ENCODE data around the gene GPD1L.
A peak's percentile ranks its signal among the peaks of the same experiment; 100 is the strongest.
"Not testable (repeated sequence)": the region's sequence is repeated elsewhere in the genome, so short reads cannot be mapped to it uniquely, and the experiment has no call there.

GPD1L gene

DNA sequence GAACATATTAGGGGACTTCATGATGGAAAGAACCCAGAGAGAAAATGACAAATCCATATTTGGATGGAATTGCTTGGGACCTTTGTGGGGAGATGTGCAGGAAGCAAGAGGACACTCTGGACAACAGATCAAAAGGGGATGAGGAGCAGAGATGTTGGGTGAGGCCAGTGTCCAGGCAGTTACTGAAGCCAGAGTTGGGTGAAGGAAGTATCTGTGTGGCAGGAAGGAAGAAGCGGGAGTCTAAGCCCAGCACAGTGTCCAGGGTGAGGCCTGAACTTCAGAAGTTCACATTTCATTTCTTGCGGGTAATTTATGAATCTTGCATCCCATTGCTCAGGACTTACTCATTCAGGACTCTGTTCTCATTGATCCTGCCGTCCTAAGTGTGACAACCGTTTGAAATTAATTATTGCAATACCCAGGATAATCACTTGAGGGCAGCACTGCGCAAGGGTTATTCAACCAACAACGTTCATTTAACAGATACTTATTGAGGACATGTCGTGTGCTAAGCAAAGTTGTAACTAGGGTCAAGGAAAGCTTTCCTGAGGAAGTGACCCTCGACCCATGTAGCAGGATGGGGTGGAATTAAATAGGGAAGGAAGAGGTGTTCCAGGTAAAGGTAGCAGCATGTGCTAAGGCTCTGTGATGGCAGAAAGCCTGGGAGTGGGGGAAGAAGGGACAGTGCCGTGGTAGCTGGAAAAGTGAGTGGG is 70.7 kb downstream of the GPD1L start:
- no peak overlapping the region for H3K27ac Mint-ChIP-seq
- ATAC-seq, result peak; percentile 58
- H3K27me3 Mint-ChIP-seq, result no peaks in the 10 kb centered on the region
- H3K9me3 Mint-ChIP-seq, result no peaks in the 10 kb centered on the region
- peaks cover 11% of the 10 kb centered on the region for H3K4me1 Mint-ChIP-seq
- peak overlapping the region; percentile 37 for H3K4me3 Mint-ChIP-seq
- H3K36me3 Mint-ChIP-seq, result peaks cover 3% of the 10 kb centered on the region

DNA sequence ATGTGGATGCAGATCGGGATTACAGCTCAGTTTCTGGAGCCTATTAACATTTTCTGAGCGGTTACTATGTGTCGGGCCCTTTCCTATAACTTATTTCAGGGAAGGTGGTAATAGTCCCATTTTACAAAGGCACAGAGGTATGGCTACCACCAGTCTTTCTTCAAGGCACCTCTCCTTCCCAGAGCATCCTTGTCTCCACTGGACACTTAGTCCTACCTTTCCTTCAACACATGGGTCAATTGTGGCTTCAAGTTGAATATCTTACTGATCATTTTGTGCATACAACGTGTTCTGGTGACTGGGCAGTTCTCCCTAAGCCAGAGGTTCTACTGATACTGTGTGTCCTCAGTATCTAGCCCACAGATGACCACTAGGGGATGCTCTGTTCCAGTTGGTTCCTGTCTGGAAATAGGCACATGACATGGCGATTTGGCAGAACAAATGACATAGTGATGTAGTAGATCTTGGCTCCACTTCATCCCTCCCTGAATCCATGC is 71.3 kb downstream of the GPD1L start:
- peaks cover 11% of the 10 kb centered on the region for H3K4me1 Mint-ChIP-seq
- ATAC-seq, result peak; percentile 67
- no peaks in the 10 kb centered on the region for H3K36me3 Mint-ChIP-seq
- H3K4me3 Mint-ChIP-seq, result no peak overlapping the region
- no peaks in the 10 kb centered on the region for H3K27me3 Mint-ChIP-seq
- H3K9me3 Mint-ChIP-seq, result no peaks in the 10 kb centered on the region
- no peak overlapping the region for H3K27ac Mint-ChIP-seq

DNA sequence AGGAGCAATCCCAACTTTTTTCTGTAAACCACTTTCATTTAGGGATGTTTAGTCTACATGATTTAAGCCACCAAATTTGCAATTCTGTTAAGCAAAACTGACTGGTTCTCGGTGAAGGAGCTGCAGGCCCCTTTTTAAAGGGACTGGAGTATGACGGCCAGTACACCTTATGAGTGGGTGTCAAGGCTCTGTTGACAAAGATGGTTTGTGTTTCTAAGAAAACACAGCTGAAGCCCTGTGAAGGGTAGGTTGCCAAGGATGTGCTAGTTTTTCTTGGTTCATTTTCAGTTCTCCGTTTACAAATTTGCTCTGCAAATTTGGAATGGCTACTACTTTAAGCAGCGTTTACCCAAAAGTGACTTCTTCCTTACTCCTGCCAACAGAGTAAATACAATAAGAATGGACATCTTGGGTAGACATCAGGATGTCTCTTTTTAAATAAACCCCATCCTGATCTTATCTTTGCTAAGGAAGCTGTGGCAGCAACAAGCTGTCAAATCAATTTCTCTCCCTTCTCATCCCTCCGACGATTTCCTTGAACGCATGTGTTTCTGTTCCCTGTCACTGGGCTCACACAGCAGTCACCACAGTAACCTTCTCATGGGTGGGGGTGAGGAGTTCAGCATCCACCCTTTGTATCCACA is 73.8 kb downstream of the GPD1L start:
- Mint-ChIP-seq H3K4me1 (peaks cover 11% of the 10 kb centered on the region), H3K27ac (no peak overlapping the region), H3K9me3 (no peaks in the 10 kb centered on the region), H3K27me3 (no peaks in the 10 kb centered on the region), H3K4me3 (no peak overlapping the region), H3K36me3 (no peaks in the 10 kb centered on the region)
- no peak for ATAC-seq

DNA sequence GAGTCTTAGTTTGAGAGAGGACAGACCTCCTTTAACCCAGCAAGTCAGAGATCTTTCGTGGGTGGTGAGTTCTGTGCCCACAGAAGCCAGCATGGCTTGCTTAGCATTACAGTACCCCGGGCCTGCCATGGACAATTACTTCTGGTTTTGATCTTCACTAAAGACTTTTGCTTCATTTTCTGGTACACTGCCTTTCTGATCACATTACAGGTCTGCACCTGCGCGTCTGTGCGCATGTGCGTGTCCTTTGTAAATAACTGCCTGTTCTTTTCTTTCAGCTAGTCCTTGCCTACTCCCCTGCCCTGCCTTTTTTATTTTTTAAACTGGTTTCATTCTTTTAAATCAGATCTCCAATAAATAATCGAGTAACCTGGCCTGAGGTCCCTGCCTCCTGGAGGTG is 74.9 kb downstream of the GPD1L start:
- no peak for ATAC-seq
- no peaks in the 10 kb centered on the region for H3K9me3 Mint-ChIP-seq
- peaks cover 11% of the 10 kb centered on the region for H3K4me1 Mint-ChIP-seq
- H3K36me3 Mint-ChIP-seq, result no peaks in the 10 kb centered on the region
- no peak overlapping the region for H3K4me3 Mint-ChIP-seq
- H3K27ac Mint-ChIP-seq, result no peak overlapping the region
- H3K27me3 Mint-ChIP-seq, result no peaks in the 10 kb centered on the region

DNA sequence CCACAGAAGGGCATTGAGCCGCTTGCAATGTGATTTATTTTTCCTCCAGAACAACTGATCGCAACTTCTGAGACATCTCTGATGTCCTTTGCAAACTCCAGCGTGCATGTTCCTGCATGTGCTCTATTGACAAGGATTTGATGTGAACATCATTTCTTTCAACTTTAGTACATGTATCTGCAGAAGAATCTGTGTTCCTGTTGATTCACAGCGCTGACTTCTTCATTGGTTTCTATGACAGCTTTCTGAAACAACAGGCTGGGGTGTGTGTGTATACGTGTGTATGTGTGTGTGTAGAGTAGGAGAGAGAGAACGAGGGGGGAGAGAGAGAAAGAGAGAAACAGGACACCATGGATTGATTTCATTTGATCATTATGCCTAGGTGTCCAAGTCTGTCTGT is 75.4 kb downstream of the GPD1L start:
- ATAC-seq, result no peak
- Mint-ChIP-seq H3K9me3 (no peaks in the 10 kb centered on the region), H3K27me3 (no peaks in the 10 kb centered on the region), H3K27ac (no peak overlapping the region), H3K36me3 (no peaks in the 10 kb centered on the region), H3K4me3 (no peak overlapping the region), H3K4me1 (peaks cover 9% of the 10 kb centered on the region)

DNA sequence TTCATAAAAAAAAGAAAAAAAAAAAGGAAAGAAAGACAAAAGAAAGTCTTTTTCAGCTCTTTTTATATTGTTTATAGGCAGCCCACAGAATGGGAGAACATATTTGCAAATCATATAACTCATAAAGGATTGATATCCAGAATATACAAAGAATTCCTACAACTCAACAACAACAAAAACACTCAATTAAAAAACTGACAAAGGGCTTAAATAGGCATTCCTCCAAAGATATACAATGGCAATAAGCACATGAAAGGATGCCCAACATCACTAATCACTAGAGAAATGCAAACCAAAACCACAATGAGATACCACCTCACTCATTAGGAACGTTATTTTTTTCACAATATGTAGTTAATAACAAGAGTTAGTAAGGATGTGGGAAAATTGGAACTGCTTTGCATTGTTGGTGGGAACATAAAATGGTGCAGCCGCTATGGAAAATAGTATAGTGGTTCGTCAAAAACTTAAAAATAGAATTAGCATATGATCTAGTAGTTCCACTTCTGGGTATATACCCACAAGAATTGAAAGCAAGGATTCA is 77.8 kb downstream of the GPD1L start:
- no peak overlapping the region for H3K27ac Mint-ChIP-seq
- no peak for ATAC-seq
- no peaks in the 10 kb centered on the region for H3K4me1 Mint-ChIP-seq
- no peaks in the 10 kb centered on the region for H3K9me3 Mint-ChIP-seq
- H3K27me3 Mint-ChIP-seq, result no peaks in the 10 kb centered on the region
- H3K4me3 Mint-ChIP-seq, result no peak overlapping the region
- H3K36me3 Mint-ChIP-seq, result no peaks in the 10 kb centered on the region

DNA sequence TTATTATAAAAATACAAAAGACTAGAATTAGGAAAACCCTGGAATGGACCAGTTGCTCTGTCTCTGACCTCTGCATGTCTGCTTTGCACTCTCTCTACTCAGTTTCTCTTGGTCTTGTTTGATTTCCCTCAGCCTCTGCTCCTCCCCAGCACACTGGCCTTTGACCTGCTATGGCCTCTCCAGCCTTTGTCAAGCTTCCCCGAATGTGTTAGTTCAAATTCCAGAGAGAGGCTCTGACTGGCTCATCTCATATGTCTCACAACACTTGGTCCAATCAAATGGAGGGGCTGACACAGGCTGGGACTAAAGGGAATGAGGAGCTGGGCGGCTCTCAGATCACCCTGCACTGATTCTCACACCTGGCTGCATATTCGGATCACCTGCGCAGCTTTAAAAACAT is 79.7 kb downstream of the GPD1L start:
- Mint-ChIP-seq H3K27me3 (peaks cover 6% of the 10 kb centered on the region), H3K9me3 (no peaks in the 10 kb centered on the region), H3K4me3 (no peak overlapping the region), H3K36me3 (no peaks in the 10 kb centered on the region), H3K27ac (no peak overlapping the region), H3K4me1 (no peaks in the 10 kb centered on the region)
- ATAC-seq, result no peak

DNA sequence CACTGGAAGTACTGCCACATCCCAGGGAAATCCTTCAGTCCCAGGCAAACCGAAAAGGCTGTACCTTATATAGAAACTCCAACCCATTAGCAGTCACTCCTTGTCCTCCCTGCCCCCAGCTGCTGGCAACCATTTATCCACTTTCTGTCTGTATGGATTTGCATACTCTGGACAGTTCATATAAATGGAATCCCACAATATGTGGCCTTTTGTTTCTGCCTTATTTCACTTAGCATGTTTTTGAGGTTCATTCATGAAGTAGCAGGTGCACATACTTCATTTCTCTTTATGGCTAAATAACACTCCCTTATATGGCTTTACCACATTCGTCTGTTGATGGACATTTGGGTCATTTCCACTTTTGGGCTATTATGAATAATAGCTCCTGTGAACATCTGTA is 80.5 kb downstream of the GPD1L start:
- H3K27me3 Mint-ChIP-seq, result peaks cover 13% of the 10 kb centered on the region
- no peak overlapping the region for H3K27ac Mint-ChIP-seq
- H3K9me3 Mint-ChIP-seq, result no peaks in the 10 kb centered on the region
- H3K36me3 Mint-ChIP-seq, result no peaks in the 10 kb centered on the region
- ATAC-seq, result no peak
- H3K4me1 Mint-ChIP-seq, result no peaks in the 10 kb centered on the region
- no peak overlapping the region for H3K4me3 Mint-ChIP-seq

DNA sequence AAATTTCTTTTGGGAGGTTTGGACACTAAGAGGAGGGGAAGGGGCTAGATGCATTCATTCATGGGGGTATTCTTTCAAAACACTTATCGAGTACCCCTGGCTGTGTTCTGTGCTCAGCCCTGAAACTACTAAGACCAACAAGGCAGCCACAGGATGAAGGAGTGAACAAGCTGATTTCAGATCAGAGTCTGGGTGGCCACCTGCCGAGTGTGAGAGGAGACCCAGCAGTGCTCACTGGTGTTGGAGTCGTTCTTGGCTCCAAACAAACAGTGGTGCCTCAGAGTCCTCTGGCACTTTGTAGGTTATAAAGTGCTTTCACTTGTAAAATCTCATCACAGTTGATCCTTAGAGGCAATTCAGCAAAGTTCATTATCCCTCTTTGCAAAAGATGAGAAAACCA is 83.3 kb downstream of the GPD1L start:
- ATAC-seq, result no peak
- Mint-ChIP-seq H3K36me3 (no peaks in the 10 kb centered on the region), H3K4me3 (no peak overlapping the region), H3K27me3 (peaks cover 39% of the 10 kb centered on the region), H3K4me1 (no peaks in the 10 kb centered on the region), H3K9me3 (no peaks in the 10 kb centered on the region), H3K27ac (no peak overlapping the region)

DNA sequence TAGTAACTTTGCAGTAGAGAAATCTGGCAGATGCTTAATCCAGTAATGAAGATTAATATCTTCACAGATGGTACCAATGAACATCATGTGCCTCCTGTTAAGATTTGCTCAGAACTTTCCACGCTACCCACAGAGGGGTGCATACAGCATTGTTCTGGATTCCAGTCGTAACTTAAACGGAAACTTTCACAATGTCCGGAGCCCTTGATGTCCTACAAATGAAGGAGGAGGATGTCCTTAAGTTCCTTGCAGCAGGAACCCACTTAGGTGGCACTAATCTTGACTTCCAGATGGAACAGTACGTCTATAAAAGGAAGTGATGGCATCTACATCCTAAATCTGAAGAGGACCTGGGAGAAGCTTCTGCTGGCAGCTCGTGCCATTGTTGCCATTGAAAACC is 84.1 kb downstream of the GPD1L start:
- peaks cover 43% of the 10 kb centered on the region for H3K27me3 Mint-ChIP-seq
- not testable (repeated sequence) for H3K36me3 Mint-ChIP-seq, H3K4me1 Mint-ChIP-seq, H3K4me3 Mint-ChIP-seq, ATAC-seq, H3K27ac Mint-ChIP-seq, H3K9me3 Mint-ChIP-seq

DNA sequence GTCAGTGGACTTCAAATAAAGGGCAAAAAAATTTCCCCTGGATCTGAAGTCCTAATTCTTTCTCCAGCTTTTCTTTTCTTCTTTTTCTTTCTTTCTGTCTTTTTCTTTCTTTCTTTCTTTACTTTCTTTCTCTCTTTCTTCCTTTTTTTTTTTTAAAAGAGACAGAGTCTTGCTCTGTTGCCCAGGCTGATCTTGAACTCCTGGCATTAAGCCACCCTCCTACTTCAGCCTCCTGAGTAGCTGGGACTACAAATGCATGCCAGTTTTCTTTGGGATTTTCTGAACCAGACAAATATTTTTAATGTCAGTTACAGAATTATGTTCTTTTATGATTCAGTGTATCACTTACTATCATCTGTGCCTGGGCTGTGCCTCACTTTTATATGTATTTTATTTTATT is 86.7 kb downstream of the GPD1L start:
- Mint-ChIP-seq H3K27ac (no peak overlapping the region), H3K4me3 (no peak overlapping the region), H3K4me1 (no peaks in the 10 kb centered on the region), H3K36me3 (no peaks in the 10 kb centered on the region), H3K9me3 (no peaks in the 10 kb centered on the region), H3K27me3 (peaks cover 54% of the 10 kb centered on the region)
- ATAC-seq, result no peak

DNA sequence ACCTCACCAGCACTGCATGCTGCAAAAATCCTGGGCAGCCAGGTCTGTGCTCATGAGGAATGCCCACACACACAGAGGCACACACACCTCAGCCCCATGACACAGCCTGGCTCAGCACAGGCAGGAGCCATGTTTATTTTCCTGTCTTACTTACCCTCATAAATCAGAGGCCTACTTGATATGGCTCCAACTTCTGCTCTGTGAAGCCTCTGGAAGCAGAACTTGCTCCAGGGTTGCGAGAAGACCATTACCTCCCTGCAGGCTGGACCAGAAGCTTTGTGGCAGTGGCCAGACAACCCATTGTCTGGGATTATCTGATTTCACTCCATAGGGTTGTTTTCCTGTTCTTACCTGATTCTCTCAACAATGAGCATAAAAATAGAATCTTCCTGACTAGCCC is 88.2 kb downstream of the GPD1L start:
- H3K4me3 Mint-ChIP-seq, result no peak overlapping the region
- H3K4me1 Mint-ChIP-seq, result peaks cover 8% of the 10 kb centered on the region
- no peaks in the 10 kb centered on the region for H3K9me3 Mint-ChIP-seq
- H3K27ac Mint-ChIP-seq, result no peak overlapping the region
- H3K27me3 Mint-ChIP-seq, result peaks cover 69% of the 10 kb centered on the region
- H3K36me3 Mint-ChIP-seq, result no peaks in the 10 kb centered on the region
- no peak for ATAC-seq

DNA sequence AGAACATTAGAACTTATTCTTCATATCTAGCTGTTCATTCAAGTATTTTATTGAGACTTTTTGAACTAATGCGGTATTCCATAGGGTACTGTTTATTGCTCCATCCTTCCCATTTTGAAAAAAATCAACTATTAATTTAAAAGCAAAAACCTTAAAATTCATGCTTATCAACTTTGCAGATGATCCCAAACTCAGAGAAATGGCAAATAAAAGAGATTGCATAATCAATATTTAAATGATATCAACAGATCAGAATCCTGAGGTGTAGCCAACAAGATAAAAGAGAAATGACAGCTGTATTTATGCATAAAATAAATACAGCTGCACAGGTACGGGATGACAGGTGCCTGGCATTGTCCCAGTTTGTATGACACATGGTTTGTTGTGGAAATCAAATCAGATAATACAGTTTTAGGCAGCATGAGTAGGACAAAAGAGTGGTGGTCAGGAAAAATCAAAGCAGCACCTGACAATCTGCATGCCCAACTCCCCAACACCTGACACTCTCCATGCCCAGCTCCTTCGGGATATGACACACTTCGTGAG is 89.6 kb downstream of the GPD1L start:
- H3K36me3 Mint-ChIP-seq, result no peaks in the 10 kb centered on the region
- peaks cover 74% of the 10 kb centered on the region for H3K27me3 Mint-ChIP-seq
- no peaks in the 10 kb centered on the region for H3K9me3 Mint-ChIP-seq
- peaks cover 8% of the 10 kb centered on the region for H3K4me1 Mint-ChIP-seq
- no peak for ATAC-seq
- no peak overlapping the region for H3K27ac Mint-ChIP-seq
- H3K4me3 Mint-ChIP-seq, result no peak overlapping the region

DNA sequence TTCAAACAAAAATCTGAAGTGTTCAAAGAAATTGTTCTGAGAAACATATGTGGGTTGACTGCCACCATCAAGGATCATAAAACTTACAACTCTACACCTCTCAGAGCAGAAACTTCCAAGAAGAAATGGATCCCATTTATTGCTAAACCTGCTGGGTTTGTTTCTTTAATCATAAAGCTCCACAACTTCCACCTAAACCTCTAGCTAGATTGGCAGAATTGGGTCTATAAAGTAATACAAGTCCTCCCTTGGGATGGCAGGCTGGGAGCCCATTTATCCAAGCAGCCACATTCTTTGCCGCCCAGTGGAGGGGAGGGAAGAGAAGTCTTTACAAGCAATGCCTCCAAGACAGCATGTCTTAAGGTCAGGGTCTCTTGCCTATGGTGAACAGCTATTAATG is 91.6 kb downstream of the GPD1L start:
- ATAC-seq, result no peak
- no peak overlapping the region for H3K4me3 Mint-ChIP-seq
- H3K9me3 Mint-ChIP-seq, result no peaks in the 10 kb centered on the region
- peaks cover 8% of the 10 kb centered on the region for H3K4me1 Mint-ChIP-seq
- H3K36me3 Mint-ChIP-seq, result no peaks in the 10 kb centered on the region
- peaks cover 77% of the 10 kb centered on the region for H3K27me3 Mint-ChIP-seq
- no peak overlapping the region for H3K27ac Mint-ChIP-seq

DNA sequence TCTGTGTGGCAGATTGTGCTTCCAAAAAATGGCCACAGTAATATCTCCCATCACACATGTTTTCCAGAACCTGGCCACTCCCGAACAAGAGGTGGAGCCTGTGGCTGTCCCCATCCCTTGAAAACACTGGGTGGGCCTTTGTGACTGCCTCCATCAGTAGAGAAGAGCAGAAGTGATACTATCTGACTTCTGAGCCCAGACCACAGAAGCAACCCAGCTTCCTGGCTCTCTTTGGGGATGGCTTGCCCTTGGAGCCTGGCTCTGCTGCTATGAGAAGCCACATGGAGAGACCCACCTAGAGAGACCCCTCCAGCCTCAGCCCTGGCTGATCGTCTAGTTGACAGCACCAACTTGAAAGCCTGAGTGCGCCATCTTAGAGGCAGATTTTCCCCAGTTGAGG is 92.3 kb downstream of the GPD1L start:
- peaks cover 8% of the 10 kb centered on the region for H3K4me1 Mint-ChIP-seq
- H3K27ac Mint-ChIP-seq, result no peak overlapping the region
- H3K9me3 Mint-ChIP-seq, result no peaks in the 10 kb centered on the region
- ATAC-seq, result peak; percentile 50
- H3K4me3 Mint-ChIP-seq, result no peak overlapping the region
- peaks cover 73% of the 10 kb centered on the region for H3K27me3 Mint-ChIP-seq
- H3K36me3 Mint-ChIP-seq, result no peaks in the 10 kb centered on the region

DNA sequence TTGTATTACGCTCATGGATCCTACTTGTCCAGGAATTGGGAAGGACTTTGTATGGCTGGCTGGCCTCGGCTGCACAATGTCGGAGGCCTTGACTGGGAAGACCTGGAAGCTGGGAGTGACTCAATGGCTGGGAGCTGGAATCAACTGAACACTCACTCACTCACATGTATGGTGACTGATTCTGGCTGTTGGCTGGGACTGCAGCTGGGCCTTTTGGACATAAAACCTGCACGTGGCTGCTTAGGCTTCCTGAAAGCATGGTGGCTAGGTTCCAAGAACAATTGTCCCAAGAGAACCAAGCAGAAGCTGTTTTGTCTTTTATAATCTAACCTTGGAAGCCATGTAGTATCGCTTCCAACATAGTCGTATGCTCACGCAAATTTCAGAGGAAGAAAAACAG is 94.1 kb downstream of the GPD1L start:
- H3K27me3 Mint-ChIP-seq, result peaks cover 59% of the 10 kb centered on the region

More for the DNA sequence above, 94.1 kb downstream of the GPD1L start:
- no peak for ATAC-seq
- peaks cover 8% of the 10 kb centered on the region for H3K4me1 Mint-ChIP-seq
- H3K36me3 Mint-ChIP-seq, result no peaks in the 10 kb centered on the region
- no peaks in the 10 kb centered on the region for H3K9me3 Mint-ChIP-seq
- H3K27ac Mint-ChIP-seq, result no peak overlapping the region
- H3K4me3 Mint-ChIP-seq, result no peak overlapping the region

All from stimulated activated memory B cell treated with anti-CD40 and anti-IgM and Interleukin-4, amounts not matched to agents 10 μg/mL and 1 μg/mL and 100 μg/mL, for 72 hours (primary cell).